Measurements from ENCODE around the gene ELAPOR1.
"Not testable (repeated sequence)": the region's sequence is repeated elsewhere in the genome, so short reads cannot be mapped to it uniquely, and the experiment has no call there.

Gene ELAPOR1

DNA sequence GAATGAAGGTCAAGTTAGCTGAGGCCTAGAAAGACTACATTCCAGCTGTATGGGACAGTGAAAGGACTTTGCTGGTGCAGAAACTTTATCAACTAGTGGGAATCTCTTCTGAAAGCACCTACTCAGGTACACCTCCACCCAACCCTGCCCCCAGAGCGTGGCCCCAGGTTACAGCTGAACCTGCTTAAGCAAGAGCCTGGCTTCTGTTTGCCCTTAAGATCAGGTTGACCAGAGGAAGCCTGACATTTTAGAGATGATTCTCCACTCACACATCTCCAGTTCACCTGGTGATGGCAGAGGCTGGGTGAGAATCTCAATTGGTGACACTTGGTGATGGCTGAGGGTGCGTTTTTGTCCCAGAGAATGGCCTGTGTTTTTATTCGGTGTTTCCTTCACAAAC lies 24.0 kb downstream of the ELAPOR1 start:
- DNase-seq, result no peak

DNA sequence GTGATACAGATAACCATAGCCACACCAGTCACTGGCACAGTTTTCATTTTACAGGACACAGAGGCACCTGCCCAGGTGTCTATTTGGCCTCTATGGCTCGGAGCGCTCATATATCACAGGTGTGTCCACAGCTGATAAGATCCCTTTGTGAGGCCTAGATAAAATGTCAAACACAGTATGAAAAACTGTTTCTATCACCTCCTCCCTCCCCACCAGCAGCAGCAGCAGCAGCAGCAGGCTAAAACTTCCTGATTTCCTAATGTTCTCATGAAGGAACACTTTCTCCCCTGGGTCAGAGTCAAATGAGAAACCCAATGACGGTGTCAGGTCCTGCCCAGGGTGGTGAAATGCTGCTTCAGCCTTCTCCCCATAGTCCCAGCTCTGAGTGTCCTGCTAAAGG lies 24.4 kb downstream of the ELAPOR1 start:
- DNase-seq, result no peak

DNA sequence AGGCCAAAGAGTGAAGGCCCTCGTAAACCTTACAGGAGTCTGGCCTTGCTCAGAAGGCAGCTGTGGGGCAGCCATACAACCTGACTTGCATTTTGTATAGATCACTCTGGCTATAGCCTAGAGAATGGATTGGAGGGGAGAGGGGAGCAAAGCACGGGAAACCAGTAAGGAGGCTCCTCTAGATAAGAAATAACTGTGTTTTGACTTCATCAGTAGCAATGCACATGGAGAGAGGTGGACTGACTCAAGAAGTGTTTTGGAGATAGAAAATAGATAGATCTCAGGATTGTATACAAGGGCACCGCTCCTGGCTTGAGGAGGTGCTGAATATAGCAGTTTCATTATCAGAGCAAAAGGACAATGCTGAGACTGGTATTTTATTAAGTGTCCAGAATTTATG lies 26.5 kb downstream of the ELAPOR1 start:
- DNase-seq, result no peak

DNA sequence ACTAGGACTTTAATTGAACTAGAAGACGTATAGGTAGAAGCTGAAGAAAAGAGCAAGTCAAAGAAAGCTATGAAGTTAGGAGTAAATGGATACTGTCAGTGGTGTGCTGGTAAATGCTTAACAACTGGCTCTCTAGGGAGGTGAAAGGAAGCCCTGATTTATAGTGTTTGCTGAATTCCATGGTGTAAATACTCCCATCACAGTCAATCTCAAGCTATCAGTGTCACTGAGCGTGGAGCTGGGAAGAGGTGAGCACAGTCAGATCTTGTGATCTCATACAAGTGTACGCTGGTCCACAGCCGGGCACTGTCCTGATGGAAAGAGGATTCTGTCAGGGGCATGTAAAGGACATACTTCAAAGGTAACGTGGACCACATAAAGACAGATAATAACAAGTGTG lies 28.3 kb downstream of the ELAPOR1 start:
- no peak for DNase-seq

DNA sequence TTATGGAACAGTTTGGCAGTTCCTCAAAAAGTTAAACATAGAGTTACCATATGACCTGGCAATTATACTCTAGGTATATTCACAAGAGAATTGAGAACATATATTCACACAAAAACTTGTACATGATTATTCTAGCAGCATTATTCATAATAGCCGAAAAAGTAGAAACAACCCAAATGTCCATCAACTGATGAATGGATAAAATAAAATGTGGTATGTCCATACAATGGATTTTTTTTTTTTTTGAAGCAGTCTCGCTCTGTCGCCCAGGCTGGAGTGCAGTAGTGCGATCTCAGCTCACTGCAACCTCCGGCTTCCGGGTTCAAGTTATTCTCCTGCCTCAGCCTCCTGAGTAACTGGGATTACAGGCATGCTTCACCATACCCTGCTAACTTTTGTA lies 28.8 kb downstream of the ELAPOR1 start:
- not testable (repeated sequence) for DNase-seq

DNA sequence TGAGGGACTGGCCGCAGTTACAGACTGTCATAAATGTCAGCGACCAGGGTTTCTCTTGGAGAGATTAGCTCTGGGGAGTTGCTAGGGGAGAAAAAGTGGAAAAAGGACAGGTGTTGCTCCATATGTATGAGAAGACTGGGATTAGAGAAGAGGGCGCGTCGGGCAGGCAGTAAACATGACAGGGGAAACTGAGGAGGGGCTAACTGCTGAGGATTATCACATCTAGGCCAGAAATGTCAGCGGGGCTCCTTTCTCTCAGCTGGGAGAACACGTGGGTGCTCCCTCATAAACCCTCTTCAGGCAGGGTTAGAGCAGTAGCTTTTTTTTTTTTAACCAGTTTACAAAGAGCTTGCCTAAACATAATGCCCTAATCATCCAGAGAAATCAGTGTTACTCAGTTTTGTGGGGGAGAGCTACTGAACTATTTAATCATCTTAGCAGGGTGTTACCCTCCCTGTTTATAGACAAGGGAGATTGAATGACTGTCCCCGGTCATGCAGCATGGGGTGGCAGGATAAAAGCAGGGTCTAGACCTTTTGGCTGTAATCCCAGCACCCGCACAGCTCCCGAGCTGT lies 35.2 kb downstream of the ELAPOR1 start:
- no peak for DNase-seq

DNA sequence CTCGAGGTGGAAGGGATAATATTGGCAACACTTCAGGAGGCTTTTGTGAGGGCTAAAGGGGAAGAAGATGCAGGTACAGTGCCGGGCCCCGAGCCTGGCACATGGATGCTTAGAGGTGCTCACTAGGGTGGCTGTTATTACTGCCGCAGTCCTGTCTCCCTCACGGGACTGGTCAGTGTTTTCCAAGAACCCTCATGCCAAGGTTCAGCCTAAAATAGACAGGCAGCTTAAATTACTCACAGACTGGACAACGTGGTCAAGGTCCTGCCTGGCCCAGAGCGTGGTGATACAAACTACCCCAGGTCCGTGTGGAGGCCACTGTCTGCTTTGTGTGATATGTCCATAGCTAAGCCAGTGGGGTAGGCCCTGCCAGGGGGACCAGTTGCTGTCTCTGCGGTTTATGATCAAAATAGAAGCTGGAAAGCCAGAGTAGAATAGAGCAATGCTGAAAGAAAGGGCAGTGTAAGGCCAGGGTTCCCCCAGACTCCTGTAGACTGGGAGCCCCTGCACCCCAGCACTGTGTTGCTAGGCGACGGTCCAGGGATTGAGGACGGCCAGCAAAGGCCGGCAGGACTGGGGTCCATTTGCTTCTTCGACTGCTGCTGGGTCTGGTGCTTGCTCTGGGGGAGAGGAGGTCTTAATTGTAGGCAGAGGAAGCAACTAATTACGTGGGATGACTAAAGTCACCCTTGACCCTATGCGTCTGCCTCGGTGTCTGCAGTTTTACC lies 36.1 kb downstream of the ELAPOR1 start:
- no peak for DNase-seq

DNA sequence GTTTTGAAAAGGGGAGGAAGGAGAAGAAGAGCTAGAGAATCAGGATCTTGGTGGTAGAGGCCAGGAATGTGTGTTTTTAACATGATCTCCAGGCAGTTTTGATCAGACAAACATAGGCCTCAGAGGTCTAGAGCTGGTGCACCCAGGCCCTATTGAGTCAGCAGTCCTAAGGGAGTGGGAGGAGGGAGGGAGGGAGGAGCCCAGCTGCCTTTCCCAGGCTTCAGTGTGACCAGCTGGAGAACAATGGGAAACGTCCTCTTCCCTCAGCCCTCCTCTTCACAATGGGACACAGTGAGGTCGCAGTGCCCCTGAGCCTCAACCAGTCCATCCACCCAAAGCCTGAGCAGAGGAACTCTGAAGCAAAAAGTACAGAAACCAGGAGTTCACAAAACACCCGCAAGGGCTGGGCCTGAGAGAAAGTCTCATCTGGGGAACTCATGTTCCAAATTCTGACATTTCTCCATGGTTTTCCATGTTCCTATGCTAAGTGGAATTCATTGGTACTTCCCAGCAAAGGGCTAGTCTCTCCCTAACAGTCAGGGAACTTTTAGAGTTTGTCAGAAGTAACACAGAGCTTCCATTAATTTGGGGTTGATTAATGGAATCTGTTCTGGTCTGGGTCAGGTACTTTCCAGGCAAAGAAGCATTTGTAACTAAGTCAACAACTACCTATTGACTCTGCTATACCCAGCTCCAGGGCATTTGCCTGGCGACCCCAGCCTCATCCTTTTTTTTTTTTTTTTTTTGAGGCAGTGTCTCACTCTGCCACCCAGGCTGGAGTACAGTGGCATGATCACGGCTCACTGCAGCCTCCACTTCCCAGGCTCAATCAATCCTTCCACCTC lies 37.5 kb downstream of the ELAPOR1 start:
- DNase-seq, result peak; percentile 74

DNA sequence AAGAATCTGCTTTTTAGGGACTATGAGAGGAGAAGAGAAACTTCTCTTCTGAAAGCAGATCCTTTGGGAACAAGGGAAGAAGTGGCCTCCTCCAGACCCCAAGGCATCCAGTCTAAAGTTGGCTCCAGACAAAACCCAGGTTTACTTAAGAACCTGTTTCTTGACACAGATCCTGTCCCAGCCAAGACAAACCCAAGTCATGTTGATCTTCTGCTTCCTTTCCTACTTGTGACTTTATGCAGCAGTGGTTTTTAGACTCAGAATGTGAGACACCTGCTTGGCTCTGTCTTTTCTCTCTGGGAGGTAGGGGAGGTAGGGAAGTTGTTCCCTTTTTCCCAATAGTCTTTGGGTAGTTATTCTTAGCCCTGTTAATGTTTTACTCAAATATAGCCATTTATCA lies 38.3 kb downstream of the ELAPOR1 start:
- DNase-seq, result no peak

DNA sequence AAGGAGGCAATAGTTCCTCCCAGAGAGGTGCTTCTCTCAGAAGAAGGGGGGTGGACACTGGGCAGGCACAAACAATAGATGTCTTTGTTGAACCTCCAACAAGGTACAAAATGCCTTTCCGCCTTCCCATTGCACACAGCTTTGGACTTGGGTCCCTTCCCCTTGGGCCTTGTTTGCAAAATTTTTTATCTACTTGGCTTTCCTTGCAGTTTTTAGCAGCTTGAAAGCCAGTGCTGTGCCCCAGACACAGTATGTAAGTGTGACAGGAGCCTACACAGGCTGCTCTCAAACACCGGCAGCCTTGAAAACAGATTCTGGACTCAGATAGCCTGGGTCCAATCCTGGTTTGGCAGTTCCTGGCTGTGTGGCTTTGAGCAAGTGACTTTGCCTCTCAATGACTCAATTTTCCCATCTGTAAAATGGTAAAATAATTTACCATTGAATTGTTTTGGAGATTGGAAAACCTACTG lies 43.0 kb downstream of the ELAPOR1 start:
- DNase-seq, result no peak

DNA sequence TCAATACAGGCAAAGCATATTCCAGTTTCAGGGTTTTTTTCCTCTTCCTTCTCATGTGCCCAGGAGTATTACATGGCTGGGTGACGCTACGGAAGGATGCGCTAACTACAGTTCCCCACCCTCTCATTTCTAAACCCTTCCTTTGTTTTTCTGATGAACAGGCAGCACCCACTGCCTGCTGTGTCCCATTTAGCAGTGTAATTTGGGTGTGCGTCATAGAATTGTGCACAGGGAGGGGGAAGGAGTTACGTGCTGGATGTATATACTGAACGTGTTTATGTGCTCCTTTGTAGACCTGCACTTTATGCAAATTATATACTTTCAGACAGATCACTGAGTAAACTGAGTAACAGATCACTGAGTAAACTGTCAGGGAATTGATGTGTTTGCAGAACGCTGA lies 44.5 kb downstream of the ELAPOR1 start:
- no peak for DNase-seq

DNA sequence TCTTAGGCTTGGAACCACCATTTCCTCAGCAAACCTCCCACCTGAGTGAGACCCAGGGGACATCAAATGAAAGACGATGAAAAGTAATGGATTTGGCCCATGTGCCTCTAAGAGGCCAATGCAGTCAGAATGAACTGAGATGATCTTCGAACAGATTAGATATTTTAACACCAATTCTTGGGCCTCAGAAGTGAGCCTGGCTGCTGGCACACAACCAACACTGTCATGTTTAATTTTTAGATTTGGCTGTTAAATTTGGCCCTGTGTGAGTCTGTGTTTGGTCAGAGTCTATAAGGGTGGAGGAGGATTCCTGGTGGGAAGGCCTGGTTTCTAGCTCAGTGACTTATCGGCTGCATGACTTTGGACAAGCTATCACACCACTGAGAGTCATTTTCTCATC lies 45.4 kb downstream of the ELAPOR1 start:
- DNase-seq, result no peak

DNA sequence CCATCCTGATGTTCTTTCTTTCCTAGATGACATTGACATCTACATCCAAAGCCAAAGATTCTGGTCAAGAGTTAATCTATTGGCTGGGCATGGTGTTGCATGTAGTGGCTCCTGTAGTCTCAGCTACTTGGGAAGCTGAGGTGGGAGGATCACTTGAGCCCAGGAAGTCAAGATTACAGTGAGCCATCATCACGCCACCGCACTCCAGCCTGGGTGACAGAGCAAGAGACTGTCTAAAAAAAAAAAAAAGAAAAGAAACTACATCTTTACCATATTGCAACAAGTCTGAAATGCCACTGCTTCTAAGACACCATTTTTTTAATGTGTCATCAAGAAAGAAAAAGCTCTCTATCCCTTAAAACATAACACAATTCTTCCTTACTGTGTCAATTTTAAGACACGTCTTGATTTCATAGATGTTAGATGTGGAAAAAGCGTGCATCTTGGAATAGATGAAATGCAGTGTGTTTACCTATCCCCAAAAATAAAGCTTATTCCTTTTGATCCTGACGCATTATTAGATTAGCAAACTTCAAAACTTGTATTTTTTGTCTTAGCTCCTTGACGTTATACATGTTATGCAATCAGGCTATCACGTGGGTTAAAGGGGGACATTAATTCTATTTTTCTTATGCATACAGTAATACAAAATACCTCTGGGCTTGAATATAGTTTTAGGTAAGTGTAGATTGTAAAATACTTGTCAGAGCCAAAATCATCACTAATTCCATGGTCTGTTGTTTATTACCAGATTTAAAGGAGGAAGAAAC lies 46.3 kb downstream of the ELAPOR1 start:
- DNase-seq, result no peak

DNA sequence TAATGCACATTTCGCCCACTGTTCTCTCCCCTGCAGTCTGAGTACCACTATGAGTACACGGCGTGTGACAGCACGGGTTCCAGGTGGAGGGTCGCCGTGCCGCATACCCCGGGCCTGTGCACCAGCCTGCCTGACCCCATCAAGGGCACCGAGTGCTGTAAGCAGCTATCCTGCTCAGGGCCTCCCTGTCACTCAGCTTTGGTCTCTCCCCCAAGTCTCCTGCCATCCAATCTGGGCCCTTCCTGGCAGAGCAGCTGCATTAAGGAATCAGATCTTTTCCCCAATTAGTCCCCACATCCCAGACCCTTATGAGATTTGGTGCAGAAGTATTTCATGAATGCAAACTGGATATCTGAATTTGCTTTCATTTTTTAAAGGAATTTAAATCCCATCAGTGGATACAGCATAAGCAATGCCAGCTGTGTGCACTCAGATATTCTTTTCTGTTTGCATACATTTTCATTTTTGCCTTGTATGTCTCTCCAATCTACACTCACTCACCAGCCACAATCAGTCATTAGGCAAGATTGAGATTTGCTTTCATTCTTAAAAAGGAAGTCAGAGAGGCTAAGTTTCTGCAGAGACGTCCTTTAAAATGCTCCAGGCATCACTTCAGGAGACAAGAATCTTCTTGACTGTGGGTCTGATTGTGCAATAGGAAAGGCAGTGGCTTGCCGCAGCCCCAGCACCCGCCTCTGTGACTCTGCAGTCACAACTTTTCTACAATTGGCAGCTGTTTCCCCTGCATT lies 48.1 kb downstream of the ELAPOR1 start:
- no peak for DNase-seq

DNA sequence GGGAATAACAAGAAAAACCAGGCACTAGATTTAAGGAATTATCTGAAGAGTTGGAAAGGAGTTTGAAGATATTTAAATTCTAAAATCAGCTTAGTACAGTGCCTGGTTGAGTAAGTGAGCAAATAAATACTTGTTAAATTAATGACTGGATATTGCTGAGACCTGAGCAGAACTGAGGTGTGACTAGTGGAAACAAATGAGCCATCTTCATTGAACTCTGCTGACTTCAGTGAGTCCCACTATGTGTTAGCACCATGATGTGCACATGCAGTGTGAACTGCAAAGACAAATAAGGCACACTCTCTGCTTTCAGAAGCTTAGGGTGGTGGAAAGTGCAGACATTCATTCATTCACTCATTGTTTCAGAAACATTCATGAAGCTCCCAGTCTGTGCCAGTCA lies 48.7 kb downstream of the ELAPOR1 start:
- no peak for DNase-seq

DNA sequence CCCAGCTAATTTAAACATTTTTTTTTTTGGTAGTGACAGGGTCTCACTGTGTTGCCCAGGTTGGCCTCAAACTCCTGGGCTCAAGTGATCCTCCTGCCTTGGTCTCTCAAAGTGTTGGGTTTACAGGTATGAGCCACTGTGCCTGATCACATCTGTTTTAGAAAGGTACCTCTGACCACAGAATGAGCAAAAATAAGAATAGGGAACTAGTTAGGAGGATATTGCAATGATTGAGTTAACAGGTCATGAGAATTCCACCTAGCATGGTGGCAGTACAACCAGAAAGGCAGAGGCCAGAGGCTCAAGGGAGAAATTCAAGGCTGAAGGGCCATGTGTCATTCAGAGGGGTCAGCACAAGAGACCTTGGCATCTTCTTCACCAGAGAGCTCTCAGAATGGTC lies 49.6 kb downstream of the ELAPOR1 start:
- no peak for DNase-seq

Data from NCI-H510A treated with DMSO at 0.1 percent for 48 hours (cell line).